ENCODE results near the gene CFAP73. TPM values are rescaled to one million over a fixed set of nuclear protein-coding genes. Genes with fewer than 3 reads are reported as not detected.
"Not testable (repeated sequence)": the region's sequence is repeated elsewhere in the genome, so short reads cannot be mapped to it uniquely, and the experiment has no call there.

CFAP73 gene
- total RNA-seq, 2 donors from 2014 or later, result not detected

DNA sequence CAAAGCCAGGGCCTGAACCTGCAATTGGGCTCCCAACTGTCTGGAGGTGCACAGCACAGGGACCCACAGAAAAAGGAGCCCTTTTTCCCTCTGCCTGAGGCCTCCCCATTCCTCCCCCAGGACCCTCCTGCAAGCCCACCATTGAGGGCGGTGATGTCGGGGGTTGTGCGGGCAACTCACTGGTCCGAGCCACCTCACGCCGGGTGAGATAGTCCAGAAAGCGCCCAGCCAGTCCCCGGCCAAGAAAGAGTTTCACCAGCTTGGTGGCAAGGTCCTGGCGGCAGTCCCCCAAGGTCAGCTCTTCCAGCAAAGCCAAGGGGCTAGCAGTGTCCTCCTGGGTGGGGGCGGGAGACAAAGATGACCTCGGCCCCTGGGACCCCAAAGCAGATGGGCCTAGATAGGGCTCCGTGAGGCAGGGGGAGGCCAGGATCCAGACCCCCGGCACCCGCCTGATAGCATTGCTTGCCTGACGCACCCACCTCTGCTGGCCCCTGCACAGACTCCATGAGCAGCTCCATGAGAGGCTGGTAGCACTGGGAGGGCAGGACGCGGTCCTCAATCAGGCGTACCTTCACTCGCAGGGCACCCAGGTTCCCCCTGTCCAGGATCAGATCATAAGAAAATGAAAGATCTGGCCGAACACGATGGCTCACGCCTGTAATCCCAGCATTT is 33.9 kb upstream of the CFAP73 start:
- no peak for ATAC-seq (ENCODE audit: insufficient number of reproducible peaks, low FRiP score, low read depth)
- H3K4me1 ChIP-seq (ENCODE audit: control insufficient read depth in 1 of 2, low read depth in 2 of 2), result no peaks in the 10 kb centered on the region
- no peaks in the 10 kb centered on the region for H3K36me3 ChIP-seq
- no peak overlapping the region for H3K27ac ChIP-seq
- H3K4me3 ChIP-seq, result no peak overlapping the region
- no peak for DNase-seq (ENCODE audit: low spot score)
- no peaks in the 10 kb centered on the region for H3K9me3 ChIP-seq
- no peaks in the 10 kb centered on the region for H3K27me3 ChIP-seq (replicated peaks; ENCODE audit: insufficient read depth)
- TF ChIP-seq, protein P1, sequence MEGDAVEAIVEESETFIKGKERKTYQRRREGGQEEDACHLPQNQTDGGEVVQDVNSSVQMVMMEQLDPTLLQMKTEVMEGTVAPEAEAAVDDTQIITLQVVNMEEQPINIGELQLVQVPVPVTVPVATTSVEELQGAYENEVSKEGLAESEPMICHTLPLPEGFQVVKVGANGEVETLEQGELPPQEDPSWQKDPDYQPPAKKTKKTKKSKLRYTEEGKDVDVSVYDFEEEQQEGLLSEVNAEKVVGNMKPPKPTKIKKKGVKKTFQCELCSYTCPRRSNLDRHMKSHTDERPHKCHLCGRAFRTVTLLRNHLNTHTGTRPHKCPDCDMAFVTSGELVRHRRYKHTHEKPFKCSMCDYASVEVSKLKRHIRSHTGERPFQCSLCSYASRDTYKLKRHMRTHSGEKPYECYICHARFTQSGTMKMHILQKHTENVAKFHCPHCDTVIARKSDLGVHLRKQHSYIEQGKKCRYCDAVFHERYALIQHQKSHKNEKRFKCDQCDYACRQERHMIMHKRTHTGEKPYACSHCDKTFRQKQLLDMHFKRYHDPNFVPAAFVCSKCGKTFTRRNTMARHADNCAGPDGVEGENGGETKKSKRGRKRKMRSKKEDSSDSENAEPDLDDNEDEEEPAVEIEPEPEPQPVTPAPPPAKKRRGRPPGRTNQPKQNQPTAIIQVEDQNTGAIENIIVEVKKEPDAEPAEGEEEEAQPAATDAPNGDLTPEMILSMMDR (IDR thresholded peaks at IDR 0.05), result no peak

DNA sequence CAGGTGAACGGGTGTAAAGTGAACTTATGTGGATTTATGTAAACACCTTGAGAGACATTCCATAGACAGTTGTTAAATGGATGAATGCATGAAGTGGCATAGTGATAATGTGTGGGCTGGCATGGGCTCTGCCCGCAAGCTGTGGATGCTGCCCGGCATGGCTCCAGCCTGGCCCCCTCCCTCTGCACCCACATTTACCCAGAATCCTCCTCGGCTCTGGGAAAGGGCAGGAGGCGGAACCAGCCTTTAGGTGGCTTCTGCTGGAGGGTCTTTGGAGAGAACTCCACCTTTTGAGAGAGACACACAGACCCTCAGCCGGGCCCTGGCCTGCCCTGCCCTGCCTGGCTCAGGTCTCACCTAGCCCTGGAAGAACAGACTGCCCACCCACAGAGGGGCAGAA is 32.6 kb upstream of the CFAP73 start:
- Histone ChIP-seq H3K36me3 (no peaks in the 10 kb centered on the region), H3K4me1 (ENCODE audit: control insufficient read depth in 1 of 2, low read depth in 2 of 2) (no peaks in the 10 kb centered on the region), H3K4me3 (no peak overlapping the region), H3K27me3 (replicated peaks; ENCODE audit: insufficient read depth) (no peaks in the 10 kb centered on the region), H3K9me3 (no peaks in the 10 kb centered on the region), H3K27ac (no peak overlapping the region)
- TF ChIP-seq, protein P1 (IDR thresholded peaks at IDR 0.05), result no peak
- no peak for ATAC-seq (ENCODE audit: insufficient number of reproducible peaks, low FRiP score, low read depth)
- no peak for DNase-seq (ENCODE audit: low spot score)

DNA sequence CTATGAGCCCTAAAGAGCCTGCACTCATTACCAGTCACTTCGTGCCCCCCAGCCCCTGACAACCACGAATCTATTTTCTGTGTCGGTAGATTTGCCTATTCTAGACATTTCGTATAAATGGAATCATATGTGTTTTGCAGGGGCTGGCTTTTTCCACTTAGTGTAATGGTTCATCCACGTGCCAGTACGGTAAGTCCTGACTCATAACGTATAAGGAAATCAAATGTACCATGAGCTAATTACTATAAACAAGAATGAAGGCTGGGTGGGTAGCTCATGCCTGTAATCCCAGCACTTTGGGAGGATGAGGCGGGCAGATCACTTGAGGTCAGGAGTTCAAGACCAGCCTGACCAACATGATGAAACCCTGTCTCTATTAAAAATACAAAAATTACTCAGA is 31.8 kb upstream of the CFAP73 start:
- H3K9me3 ChIP-seq; H3K4me3 ChIP-seq; DNase-seq (ENCODE audit: low spot score); H3K27me3 ChIP-seq (replicated peaks; ENCODE audit: insufficient read depth); H3K4me1 ChIP-seq (ENCODE audit: control insufficient read depth in 1 of 2, low read depth in 2 of 2); ATAC-seq (ENCODE audit: insufficient number of reproducible peaks, low FRiP score, low read depth); H3K36me3 ChIP-seq; H3K27ac ChIP-seq: not testable (repeated sequence)

DNA sequence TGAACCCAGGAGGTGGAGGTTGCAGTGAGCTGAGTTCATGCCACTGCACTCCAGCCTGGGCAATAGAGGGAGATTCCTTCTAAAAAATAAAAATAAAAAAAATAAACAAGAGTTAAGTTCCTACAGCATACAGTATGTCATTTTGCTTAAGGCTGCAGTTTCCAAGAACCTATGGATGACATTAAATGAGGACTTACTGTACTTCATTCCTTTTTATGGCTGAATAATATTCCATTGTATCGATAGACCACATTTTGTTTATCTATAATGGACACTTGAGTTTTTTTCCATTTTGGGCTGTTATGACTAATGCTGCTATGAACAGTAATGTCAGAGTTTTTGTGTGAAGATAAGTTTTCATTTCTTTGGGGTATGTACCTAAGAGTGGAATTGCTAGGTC is 31.4 kb upstream of the CFAP73 start:
- H3K27ac ChIP-seq, result no peak overlapping the region
- no peaks in the 10 kb centered on the region for H3K9me3 ChIP-seq
- H3K36me3 ChIP-seq, result no peaks in the 10 kb centered on the region
- H3K27me3 ChIP-seq (replicated peaks; ENCODE audit: insufficient read depth), result no peaks in the 10 kb centered on the region
- H3K4me3 ChIP-seq, result no peak overlapping the region
- DNase-seq (ENCODE audit: low spot score) (no peak), ATAC-seq (ENCODE audit: insufficient number of reproducible peaks, low FRiP score, low read depth) (no peak)
- TF ChIP-seq, protein P1 (IDR thresholded peaks at IDR 0.05), result no peak
- H3K4me1 ChIP-seq (ENCODE audit: control insufficient read depth in 1 of 2, low read depth in 2 of 2), result no peaks in the 10 kb centered on the region

DNA sequence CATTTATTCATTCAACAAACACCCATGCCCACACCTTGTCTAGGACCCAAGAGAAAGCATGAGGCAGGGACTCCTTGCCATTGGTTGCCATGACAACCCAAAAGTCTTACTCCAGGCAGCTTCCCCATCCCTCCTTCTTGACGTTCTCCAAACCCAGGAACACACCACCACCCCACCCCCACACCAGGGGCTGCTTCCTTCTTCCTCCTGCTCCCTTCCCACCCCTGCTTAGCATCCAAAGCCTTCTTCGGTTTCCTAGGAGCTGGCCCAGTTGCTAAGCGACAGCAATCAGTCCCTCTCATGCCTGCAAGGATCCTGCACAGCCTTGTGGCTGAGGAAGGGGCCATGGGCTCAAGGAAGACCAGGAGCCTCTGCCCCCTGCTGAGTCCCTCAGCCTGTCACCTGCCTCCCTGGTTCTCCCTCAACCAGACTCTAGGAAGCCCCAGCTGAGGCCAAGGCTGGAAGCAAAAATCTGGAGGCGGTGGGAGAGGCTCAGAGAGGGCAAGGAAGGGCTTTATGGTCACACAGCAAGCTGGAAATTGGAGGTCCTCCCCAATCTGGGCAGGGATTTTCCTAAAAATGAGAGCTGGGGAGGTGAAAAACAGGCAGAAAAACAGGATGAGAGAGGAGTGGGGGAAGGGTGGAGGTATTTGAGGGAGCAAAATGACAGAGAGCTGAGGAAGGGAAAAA is 29.4 kb upstream of the CFAP73 start:
- no peaks in the 10 kb centered on the region for H3K27me3 ChIP-seq (replicated peaks; ENCODE audit: insufficient read depth)
- no peaks in the 10 kb centered on the region for H3K36me3 ChIP-seq
- TF ChIP-seq, protein P1 (IDR thresholded peaks at IDR 0.05), result no peak
- DNase-seq (ENCODE audit: low spot score) (no peak), ATAC-seq (ENCODE audit: insufficient number of reproducible peaks, low FRiP score, low read depth) (no peak)
- H3K4me3 ChIP-seq, result no peak overlapping the region
- H3K9me3 ChIP-seq, result no peaks in the 10 kb centered on the region
- no peaks in the 10 kb centered on the region for H3K4me1 ChIP-seq (ENCODE audit: control insufficient read depth in 1 of 2, low read depth in 2 of 2)
- H3K27ac ChIP-seq, result no peak overlapping the region

All from thoracic aorta (tissue), 2 donors.